ENCODE results near the gene ENAH. TPM values are rescaled to one million over a fixed set of nuclear protein-coding genes. Genes with fewer than 3 reads are reported as not detected.

Gene ENAH
- total and polyA plus RNA-seq, 2 donors (not counting 1 experiment from before 2014, with no cell fraction given), result 85.0 to 210 TPM

GRCh38 chr1:225670806-225671733 is 18.1 kb upstream of the ENAH start:
- H3K9ac ChIP-seq (ENCODE audit: insufficient read depth, low read length), result no peak overlapping the region
- DNase-seq (ENCODE audit: low read depth in 2 of 2), result peak in 1 of 2 donors; percentile 60
- H3K36me3 ChIP-seq (ENCODE audit: control insufficient read depth, insufficient read depth, low read length), result no peaks in the 10 kb centered on the region
- TF ChIP-seq, protein P1, sequence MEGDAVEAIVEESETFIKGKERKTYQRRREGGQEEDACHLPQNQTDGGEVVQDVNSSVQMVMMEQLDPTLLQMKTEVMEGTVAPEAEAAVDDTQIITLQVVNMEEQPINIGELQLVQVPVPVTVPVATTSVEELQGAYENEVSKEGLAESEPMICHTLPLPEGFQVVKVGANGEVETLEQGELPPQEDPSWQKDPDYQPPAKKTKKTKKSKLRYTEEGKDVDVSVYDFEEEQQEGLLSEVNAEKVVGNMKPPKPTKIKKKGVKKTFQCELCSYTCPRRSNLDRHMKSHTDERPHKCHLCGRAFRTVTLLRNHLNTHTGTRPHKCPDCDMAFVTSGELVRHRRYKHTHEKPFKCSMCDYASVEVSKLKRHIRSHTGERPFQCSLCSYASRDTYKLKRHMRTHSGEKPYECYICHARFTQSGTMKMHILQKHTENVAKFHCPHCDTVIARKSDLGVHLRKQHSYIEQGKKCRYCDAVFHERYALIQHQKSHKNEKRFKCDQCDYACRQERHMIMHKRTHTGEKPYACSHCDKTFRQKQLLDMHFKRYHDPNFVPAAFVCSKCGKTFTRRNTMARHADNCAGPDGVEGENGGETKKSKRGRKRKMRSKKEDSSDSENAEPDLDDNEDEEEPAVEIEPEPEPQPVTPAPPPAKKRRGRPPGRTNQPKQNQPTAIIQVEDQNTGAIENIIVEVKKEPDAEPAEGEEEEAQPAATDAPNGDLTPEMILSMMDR (conservative IDR thresholded peaks at IDR 0.05 in 1 of 2, IDR thresholded peaks at IDR 0.05 in 1 of 2; ENCODE audit: low read depth in 1 of 2, low read length in 2 of 2), result no peak
- no peaks in the 10 kb centered on the region for H3K9me3 ChIP-seq (ENCODE audit: control insufficient read depth, insufficient read depth, low read depth, low read length)
- H3K4me1 ChIP-seq (ENCODE audit: control insufficient read depth, extremely low read depth, insufficient read depth, low read length), result no peaks in the 10 kb centered on the region
- no peak overlapping the region for H3K4me2 ChIP-seq (ENCODE audit: extremely low read depth, insufficient read depth, low read length)
- H2AFZ ChIP-seq (ENCODE audit: low read length), result no peak overlapping the region
- no peaks in the 10 kb centered on the region for H3K27me3 ChIP-seq (ENCODE audit: control insufficient read depth, insufficient read depth, low read length)
- no peak overlapping the region for H3K4me3 ChIP-seq (replicated peaks in 1 of 4; ENCODE audit: control extremely low read depth in 1 of 4, insufficient read depth in 1 of 4, low read depth in 3 of 4, low read length in 4 of 4)
- no peaks in the 10 kb centered on the region for H3K79me2 ChIP-seq (ENCODE audit: control insufficient read depth, insufficient read depth, low read length)
- H3K27ac ChIP-seq (ENCODE audit: insufficient read depth, low read length), result no peak overlapping the region
- no peaks in the 10 kb centered on the region for H4K20me1 ChIP-seq (ENCODE audit: control insufficient read depth, extremely low read depth, insufficient read depth, low read length)

DNA sequence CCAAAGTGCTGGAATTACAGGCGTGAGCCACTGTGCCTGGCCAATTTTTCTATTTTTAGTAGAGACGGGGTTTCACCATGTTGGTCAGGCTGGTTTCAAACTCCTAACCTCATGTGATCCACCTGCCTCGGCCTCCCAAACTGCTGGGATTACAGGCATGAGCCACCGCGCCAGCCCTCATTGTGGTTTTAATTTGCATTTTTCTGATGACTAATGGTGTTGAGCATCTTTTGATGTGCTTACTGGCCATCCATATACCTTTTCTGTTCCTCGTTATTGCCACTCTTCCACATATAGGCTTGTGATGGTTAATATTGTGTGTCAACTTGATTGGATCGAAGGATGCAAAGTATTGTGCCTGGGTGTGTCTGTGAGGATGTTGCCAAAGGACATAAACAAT is 17.4 kb upstream of the ENAH start:
- Histone ChIP-seq H2AFZ (ENCODE audit: low read length) (no peak overlapping the region), H4K20me1 (ENCODE audit: control insufficient read depth, extremely low read depth, insufficient read depth, low read length) (no peaks in the 10 kb centered on the region), H3K27me3 (ENCODE audit: control insufficient read depth, insufficient read depth, low read length) (no peaks in the 10 kb centered on the region), H3K36me3 (ENCODE audit: control insufficient read depth, insufficient read depth, low read length) (no peaks in the 10 kb centered on the region), H3K4me3 (replicated peaks in 1 of 4; ENCODE audit: control extremely low read depth in 1 of 4, insufficient read depth in 1 of 4, low read depth in 3 of 4, low read length in 4 of 4) (no peak overlapping the region), H3K9ac (ENCODE audit: insufficient read depth, low read length) (no peak overlapping the region), H3K4me1 (ENCODE audit: control insufficient read depth, extremely low read depth, insufficient read depth, low read length) (no peaks in the 10 kb centered on the region), H3K9me3 (ENCODE audit: control insufficient read depth, insufficient read depth, low read depth, low read length) (no peaks in the 10 kb centered on the region), H3K27ac (ENCODE audit: insufficient read depth, low read length) (no peak overlapping the region), H3K4me2 (ENCODE audit: extremely low read depth, insufficient read depth, low read length) (no peak overlapping the region), H3K79me2 (ENCODE audit: control insufficient read depth, insufficient read depth, low read length) (no peaks in the 10 kb centered on the region)
- no peak for TF ChIP-seq EZH2 (IDR thresholded peaks at IDR 0.05; ENCODE audit: low read length, missing control alignments)
- TF ChIP-seq, protein P1 (conservative IDR thresholded peaks at IDR 0.05 in 1 of 2, IDR thresholded peaks at IDR 0.05 in 1 of 2; ENCODE audit: low read depth in 1 of 2, low read length in 2 of 2), result no peak
- DNase-seq (ENCODE audit: low read depth in 2 of 2), result peak in 1 of 2 donors; percentile 65

DNA sequence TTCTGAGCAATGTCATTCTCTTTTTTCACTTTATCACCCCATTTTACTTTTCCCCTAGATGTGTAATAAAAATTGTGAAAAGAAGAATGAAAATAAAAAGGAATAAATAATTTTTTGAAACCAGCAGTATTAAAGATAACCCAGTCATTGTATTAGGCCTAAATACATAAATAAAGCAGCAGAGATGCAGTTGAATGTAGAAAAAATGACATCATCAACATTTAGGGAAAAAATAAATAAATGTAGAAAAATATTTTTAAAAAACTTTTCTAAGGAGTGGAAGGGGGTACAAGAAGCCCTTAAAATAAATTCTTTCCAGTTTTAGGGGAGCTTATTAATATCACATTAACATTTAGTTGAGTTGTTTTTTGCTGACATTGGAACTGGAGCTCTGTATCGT is 15.3 kb upstream of the ENAH start:
- Histone ChIP-seq H3K27ac (ENCODE audit: insufficient read depth, low read length) (no peak overlapping the region), H3K4me2 (ENCODE audit: extremely low read depth, insufficient read depth, low read length) (no peak overlapping the region)

More for the DNA sequence above, 15.3 kb upstream of the ENAH start:
- Histone ChIP-seq H3K9ac (ENCODE audit: insufficient read depth, low read length) (no peak overlapping the region), H4K20me1 (ENCODE audit: control insufficient read depth, extremely low read depth, insufficient read depth, low read length) (no peaks in the 10 kb centered on the region), H3K4me3 (replicated peaks in 1 of 4; ENCODE audit: control extremely low read depth in 1 of 4, insufficient read depth in 1 of 4, low read depth in 3 of 4, low read length in 4 of 4) (no peak overlapping the region), H2AFZ (ENCODE audit: low read length) (no peak overlapping the region), H3K27me3 (ENCODE audit: control insufficient read depth, insufficient read depth, low read length) (no peaks in the 10 kb centered on the region), H3K36me3 (ENCODE audit: control insufficient read depth, insufficient read depth, low read length) (no peaks in the 10 kb centered on the region), H3K4me1 (ENCODE audit: control insufficient read depth, extremely low read depth, insufficient read depth, low read length) (no peaks in the 10 kb centered on the region), H3K79me2 (ENCODE audit: control insufficient read depth, insufficient read depth, low read length) (no peaks in the 10 kb centered on the region), H3K9me3 (ENCODE audit: control insufficient read depth, insufficient read depth, low read depth, low read length) (no peaks in the 10 kb centered on the region)
- DNase-seq (ENCODE audit: low read depth in 2 of 2), result no peak
- TF ChIP-seq EZH2 (IDR thresholded peaks at IDR 0.05; ENCODE audit: low read length, missing control alignments), result no peak
- TF ChIP-seq, protein P1 (conservative IDR thresholded peaks at IDR 0.05 in 1 of 2, IDR thresholded peaks at IDR 0.05 in 1 of 2; ENCODE audit: low read depth in 1 of 2, low read length in 2 of 2), result no peak

All from fibroblast of lung (primary cell).